ENCODE results near the gene ZDHHC23. TPM values are rescaled to one million over a fixed set of nuclear protein-coding genes. Genes with fewer than 3 reads are reported as not detected.
A peak's percentile ranks its signal among the peaks of the same experiment; 100 is the strongest.

ZDHHC23 gene
- total RNA-seq, 6 experiments from 2014 or later, result 7.0 to 14.6 (median 9.9) TPM

DNA sequence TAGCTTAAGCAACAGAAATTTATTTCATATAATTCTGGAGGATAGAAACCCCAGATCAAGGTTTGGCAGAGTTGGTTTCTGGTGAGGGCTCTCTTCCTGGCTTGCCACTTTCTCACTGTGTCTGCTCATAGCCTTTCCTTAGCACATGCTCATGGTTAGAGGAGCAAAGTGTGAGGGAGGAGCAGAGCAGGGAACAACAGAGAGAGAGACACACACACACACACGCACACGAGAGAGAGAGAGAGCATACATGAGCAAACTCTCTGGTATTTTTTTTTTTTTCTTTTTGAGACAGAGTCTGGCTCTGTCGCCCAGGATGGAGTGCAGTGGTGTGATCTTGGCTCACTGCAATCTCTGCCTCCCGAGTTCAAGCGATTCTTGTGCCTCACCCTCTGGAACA lies 36.8 kb upstream of the ZDHHC23 start:
- intact Hi-C loops (cut with DNase I), result no loop called here
- H3K27me3 ChIP-seq, result no peaks in the 10 kb centered on the region
- WGBS (ENCODE audit: insufficient coverage, low coverage, low lambda C conversion rate, missing lambda C conversion rate), result 85% methylated on average over 2 of the region's 5 CpGs
- no peak overlapping the region for H3K27ac ChIP-seq
- TF ChIP-seq POLR2A (IDR thresholded peaks at IDR 0.05), result no peak
- TF ChIP-seq, protein P1, sequence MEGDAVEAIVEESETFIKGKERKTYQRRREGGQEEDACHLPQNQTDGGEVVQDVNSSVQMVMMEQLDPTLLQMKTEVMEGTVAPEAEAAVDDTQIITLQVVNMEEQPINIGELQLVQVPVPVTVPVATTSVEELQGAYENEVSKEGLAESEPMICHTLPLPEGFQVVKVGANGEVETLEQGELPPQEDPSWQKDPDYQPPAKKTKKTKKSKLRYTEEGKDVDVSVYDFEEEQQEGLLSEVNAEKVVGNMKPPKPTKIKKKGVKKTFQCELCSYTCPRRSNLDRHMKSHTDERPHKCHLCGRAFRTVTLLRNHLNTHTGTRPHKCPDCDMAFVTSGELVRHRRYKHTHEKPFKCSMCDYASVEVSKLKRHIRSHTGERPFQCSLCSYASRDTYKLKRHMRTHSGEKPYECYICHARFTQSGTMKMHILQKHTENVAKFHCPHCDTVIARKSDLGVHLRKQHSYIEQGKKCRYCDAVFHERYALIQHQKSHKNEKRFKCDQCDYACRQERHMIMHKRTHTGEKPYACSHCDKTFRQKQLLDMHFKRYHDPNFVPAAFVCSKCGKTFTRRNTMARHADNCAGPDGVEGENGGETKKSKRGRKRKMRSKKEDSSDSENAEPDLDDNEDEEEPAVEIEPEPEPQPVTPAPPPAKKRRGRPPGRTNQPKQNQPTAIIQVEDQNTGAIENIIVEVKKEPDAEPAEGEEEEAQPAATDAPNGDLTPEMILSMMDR (IDR thresholded peaks at IDR 0.05), result no peak
- H3K9me3 ChIP-seq, result no peaks in the 10 kb centered on the region
- peaks cover 0 to 6% (median 0%) of the 10 kb centered on the region in 4 donors for H3K4me1 ChIP-seq
- no peak overlapping the region for H3K4me3 ChIP-seq
- DNase-seq (no peak), ATAC-seq (no peak)
- peaks cover 0 to 7% (median 0%) of the 10 kb centered on the region in 4 donors for H3K36me3 ChIP-seq

DNA sequence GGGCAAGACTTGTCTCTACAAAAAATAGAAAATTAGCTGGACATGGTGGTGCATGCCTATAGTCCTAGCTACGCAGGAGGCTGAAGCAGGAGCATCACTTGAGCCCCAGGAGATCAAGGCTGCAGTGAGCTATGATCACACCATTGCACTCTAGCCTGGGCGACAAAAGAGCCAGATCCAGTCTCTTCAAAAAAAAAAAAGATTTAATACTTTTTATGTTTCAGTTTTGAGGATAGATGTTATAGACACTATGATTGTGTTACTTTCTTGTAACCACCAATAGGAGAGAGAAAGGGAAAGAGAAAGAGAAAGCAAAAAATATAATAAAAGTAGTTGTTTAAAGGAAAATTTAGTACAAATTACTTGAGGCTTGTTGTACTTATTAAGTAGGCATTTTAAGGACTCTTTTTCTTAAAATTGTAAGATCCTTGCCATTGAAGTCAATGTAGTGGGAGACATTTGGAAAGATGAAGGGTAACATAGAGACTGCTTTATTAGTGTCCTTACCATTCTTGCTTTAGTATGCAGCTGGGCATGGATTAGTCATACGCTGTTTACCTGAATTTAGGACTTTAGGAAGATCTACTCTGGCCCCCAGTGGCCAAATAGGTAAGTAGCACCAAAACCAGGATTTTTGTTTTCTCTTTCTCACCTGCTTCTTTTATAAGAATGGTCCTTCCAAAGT lies 35.1 kb upstream of the ZDHHC23 start:
- Histone ChIP-seq H3K27ac (peak overlapping the region in 2 of 3 donors; percentile 33 to 68), H3K4me1 (peaks cover 0 to 6% (median 0%) of the 10 kb centered on the region in 4 donors), H3K27me3 (no peaks in the 10 kb centered on the region), H3K4me3 (no peak overlapping the region), H3K9me3 (no peaks in the 10 kb centered on the region), H3K36me3 (peaks cover 0 to 11% (median 0%) of the 10 kb centered on the region in 4 donors)
- intact Hi-C loops (cut with DNase I), result no loop called here
- DNase-seq, result peak in 1 of 3 donors; percentile 52
- TF ChIP-seq, protein P1 (IDR thresholded peaks at IDR 0.05), result peak; percentile 60 to 93 (median 69)
- TF ChIP-seq POLR2A (IDR thresholded peaks at IDR 0.05), result no peak
- WGBS (ENCODE audit: insufficient coverage, low coverage, low lambda C conversion rate, missing lambda C conversion rate), result 64% methylated on average over 3 of the region's 3 CpGs
- peak; percentile 99 to 100 (median 100) for ATAC-seq

DNA sequence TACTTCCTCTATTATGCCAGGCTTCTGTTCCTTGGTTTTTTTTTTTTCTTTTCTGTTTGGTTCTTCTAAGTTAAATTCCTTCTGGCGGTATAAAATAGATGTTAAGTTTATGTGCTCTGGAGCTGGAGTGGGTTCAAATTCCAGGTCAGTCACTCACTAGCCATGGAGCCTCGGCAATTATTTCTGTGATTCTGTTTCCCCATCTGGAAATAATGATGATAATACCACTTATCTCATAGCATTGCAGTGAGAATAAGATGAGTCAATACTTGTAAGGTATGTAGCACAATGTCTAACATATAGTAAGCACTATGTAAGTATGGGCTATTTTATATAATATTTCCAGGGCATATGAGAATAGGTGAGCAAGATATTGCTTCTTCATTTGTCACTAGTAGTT lies 33.2 kb upstream of the ZDHHC23 start:
- DNase-seq, result no peak
- 36% methylated on average over 2 of the region's 2 CpGs for WGBS (ENCODE audit: insufficient coverage, low coverage, low lambda C conversion rate, missing lambda C conversion rate)
- peaks cover 0 to 6% (median 0%) of the 10 kb centered on the region in 4 donors for H3K4me1 ChIP-seq
- no peaks in the 10 kb centered on the region for H3K27me3 ChIP-seq
- ATAC-seq, result no peak
- H3K4me3 ChIP-seq, result no peak overlapping the region
- no peaks in the 10 kb centered on the region for H3K9me3 ChIP-seq
- H3K36me3 ChIP-seq, result peaks cover 0 to 7% (median 0%) of the 10 kb centered on the region in 4 donors
- no peak overlapping the region for H3K27ac ChIP-seq
- intact Hi-C loops (cut with DNase I), result no loop called here
- TF ChIP-seq, protein P1 (IDR thresholded peaks at IDR 0.05), result no peak
- no peak for TF ChIP-seq POLR2A (IDR thresholded peaks at IDR 0.05)

DNA sequence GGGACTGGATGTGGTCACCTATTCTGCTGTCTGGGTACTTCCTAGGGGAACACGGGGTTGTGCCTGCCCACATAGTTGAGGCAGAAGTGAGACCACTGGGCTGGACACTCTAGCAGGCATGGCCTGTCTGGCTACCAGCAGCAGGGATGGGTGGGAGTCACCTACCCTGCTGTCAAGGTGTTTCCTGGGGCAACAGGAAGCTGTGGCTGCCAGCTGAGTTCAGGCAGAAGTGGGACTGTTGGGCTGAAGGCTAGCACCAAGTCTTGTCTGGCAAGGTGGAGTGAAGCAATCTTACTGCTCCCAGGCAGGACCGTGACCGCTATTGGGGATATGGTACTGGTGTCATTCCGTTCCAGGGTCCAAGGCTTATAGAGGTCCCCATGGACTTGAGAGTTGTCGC lies 20.3 kb upstream of the ZDHHC23 start:
- peaks cover 0 to 6% (median 0%) of the 10 kb centered on the region in 4 donors for H3K36me3 ChIP-seq
- H3K27ac ChIP-seq, result no peak overlapping the region
- no peaks in the 10 kb centered on the region for H3K4me1 ChIP-seq
- no peaks in the 10 kb centered on the region for H3K27me3 ChIP-seq
- peaks cover 0 to 4% (median 0%) of the 10 kb centered on the region in 4 donors for H3K9me3 ChIP-seq
- no peak for TF ChIP-seq POLR2A (IDR thresholded peaks at IDR 0.05)
- TF ChIP-seq, protein P1 (IDR thresholded peaks at IDR 0.05), result no peak
- intact Hi-C loops (cut with DNase I), result no loop called here
- WGBS (ENCODE audit: insufficient coverage, low coverage, low lambda C conversion rate, missing lambda C conversion rate), result no CpG with 5 or more reads among the region's 5 CpGs
- H3K4me3 ChIP-seq, result no peak overlapping the region
- ATAC-seq, result peak in 1 of 4 donors; percentile 12
- no peak for DNase-seq
